Sigmoid colon (tissue), 4 donors: ENCODE results near the gene SAMD4A.

Experiments used
- CTCF ChIP-seq, 4 experiments: fragments of 450-650 bp in 3 of 4; fragments of 200-600 bp in 1 of 4; IDR thresholded peaks; one replicate each; pipeline ENCODE4 v1.5.1; 2016 to 2019; ENCODE audit warnings: antibody characterized with exemption in 4 of 4, mild to moderate bottlenecking in 3 of 4, moderate library complexity in 2 of 4
- POLR2A ChIP-seq, 2 donors: fragments of 450-650 bp; IDR thresholded peaks; one replicate each; pipeline ENCODE4 v1.6.1; 2016; ENCODE audit warnings: antibody characterized with exemption in 2 of 2, mild to moderate bottlenecking in 2 of 2, moderate library complexity in 2 of 2
- POLR2AphosphoS5 ChIP-seq, 4 donors: sonication (generic); formaldehyde crosslinking; IDR thresholded peaks; one replicate each; pipeline ENCODE4 v1.6.1; 2017; ENCODE audit warnings: antibody characterized with exemption in 4 of 4

- TF ChIP-seq POLR2A (IDR thresholded peaks at IDR 0.05) = no peak
- TF ChIP-seq CTCF (IDR thresholded peaks at IDR 0.05) = no peak
- no peak for TF ChIP-seq POLR2AphosphoS5 (IDR thresholded peaks at IDR 0.05)
Measured at GRCh38 chr14:54524410-54524809, 42.5 kb upstream of the SAMD4A start.
